ENCODE measurements around the gene ZNF628.

DNA sequence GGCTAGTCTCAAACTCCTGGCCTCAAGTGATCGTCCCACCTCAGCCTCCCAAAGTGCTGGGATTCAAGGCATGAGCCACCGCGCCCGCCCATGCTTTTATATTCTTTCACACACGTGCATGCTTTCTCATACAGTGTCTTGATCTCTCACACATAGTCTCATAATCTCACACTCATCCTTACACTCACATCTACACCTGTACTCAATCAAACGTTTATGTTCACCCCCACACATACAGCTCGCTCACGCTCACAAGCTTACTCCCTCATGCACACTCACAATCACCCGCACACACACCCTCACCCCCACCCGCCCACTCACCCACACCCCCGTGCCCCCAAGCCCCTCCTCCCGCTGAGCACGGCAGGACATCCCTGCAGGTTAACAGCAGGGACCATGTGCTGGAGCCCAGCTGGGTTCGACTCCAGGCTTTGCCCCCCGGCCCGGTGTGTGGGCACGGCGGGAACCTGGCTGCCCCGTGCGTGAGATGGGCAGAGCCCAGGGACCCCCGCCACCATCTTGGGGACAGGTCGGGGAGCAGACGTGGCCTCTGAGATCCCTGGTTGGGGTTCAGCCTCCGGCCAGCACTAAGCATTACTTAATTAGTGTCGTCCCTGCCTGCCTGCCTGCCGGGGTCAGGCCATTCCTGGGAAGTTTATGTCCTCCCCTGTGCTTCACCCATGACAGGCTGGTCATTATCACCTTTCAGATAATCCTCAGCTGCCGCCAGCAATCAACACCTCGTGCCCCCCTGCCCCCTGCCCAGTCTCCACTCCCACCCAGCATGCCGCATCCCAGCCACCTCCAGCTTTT is 49.1 kb downstream of the ZNF628 start:
- TF ChIP-seq BACH2 (CRISPR knock-in tag; IDR thresholded peaks at IDR 0.05; ENCODE audit: borderline replicate concordance), result no peak
- TF ChIP-seq, protein P1, sequence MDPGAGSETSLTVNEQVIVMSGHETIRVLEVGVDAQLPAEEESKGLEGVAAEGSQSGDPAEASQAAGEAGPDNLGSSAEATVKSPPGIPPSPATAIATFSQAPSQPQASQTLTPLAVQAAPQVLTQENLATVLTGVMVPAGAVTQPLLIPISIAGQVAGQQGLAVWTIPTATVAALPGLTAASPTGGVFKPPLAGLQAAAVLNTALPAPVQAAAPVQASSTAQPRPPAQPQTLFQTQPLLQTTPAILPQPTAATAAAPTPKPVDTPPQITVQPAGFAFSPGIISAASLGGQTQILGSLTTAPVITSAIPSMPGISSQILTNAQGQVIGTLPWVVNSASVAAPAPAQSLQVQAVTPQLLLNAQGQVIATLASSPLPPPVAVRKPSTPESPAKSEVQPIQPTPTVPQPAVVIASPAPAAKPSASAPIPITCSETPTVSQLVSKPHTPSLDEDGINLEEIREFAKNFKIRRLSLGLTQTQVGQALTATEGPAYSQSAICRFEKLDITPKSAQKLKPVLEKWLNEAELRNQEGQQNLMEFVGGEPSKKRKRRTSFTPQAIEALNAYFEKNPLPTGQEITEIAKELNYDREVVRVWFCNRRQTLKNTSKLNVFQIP (CRISPR knock-in tag; IDR thresholded peaks at IDR 0.05; ENCODE audit: borderline replicate concordance, low read depth), result no peak
- TF ChIP-seq, protein P2, sequence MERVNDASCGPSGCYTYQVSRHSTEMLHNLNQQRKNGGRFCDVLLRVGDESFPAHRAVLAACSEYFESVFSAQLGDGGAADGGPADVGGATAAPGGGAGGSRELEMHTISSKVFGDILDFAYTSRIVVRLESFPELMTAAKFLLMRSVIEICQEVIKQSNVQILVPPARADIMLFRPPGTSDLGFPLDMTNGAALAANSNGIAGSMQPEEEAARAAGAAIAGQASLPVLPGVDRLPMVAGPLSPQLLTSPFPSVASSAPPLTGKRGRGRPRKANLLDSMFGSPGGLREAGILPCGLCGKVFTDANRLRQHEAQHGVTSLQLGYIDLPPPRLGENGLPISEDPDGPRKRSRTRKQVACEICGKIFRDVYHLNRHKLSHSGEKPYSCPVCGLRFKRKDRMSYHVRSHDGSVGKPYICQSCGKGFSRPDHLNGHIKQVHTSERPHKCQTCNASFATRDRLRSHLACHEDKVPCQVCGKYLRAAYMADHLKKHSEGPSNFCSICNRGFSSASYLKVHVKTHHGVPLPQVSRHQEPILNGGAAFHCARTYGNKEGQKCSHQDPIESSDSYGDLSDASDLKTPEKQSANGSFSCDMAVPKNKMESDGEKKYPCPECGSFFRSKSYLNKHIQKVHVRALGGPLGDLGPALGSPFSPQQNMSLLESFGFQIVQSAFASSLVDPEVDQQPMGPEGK (CRISPR knock-in tag; IDR thresholded peaks at IDR 0.05; ENCODE audit: borderline replicate concordance), result no peak
- no peak for TF ChIP-seq ZFP3 (CRISPR knock-in tag; IDR thresholded peaks at IDR 0.05)
- TF ChIP-seq TOX (CRISPR knock-in tag; IDR thresholded peaks at IDR 0.05; ENCODE audit: borderline replicate concordance), result no peak
- TF ChIP-seq, protein P3, sequence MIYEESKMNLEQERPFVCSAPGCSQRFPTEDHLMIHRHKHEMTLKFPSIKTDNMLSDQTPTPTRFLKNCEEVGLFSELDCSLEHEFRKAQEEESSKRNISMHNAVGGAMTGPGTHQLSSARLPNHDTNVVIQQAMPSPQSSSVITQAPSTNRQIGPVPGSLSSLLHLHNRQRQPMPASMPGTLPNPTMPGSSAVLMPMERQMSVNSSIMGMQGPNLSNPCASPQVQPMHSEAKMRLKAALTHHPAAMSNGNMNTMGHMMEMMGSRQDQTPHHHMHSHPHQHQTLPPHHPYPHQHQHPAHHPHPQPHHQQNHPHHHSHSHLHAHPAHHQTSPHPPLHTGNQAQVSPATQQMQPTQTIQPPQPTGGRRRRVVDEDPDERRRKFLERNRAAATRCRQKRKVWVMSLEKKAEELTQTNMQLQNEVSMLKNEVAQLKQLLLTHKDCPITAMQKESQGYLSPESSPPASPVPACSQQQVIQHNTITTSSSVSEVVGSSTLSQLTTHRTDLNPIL (CRISPR knock-in tag; IDR thresholded peaks at IDR 0.05; ENCODE audit: low read depth), result no peak
- no peak for TF ChIP-seq ZFP30 (CRISPR knock-in tag; IDR thresholded peaks at IDR 0.05)

All from SK-N-SH treated with all-trans-retinoic acid at 6 μM for 48 hours (cell line).